HL-60 (cell line): ENCODE data around the gene COL1A2.

Experiments used
- POLR2AphosphoS5 ChIP-seq: IDR thresholded peaks from 2 replicates; pipeline ENCODE4 v1.6.1; 2012; ENCODE audit warnings: low read depth
- TF ChIP-seq, protein P1 (sequence below): IDR thresholded peaks from one replicate; pipeline ENCODE4 v1.5.1; 2011; ENCODE audit warnings: low read length, control low read depth, inconsistent platforms; ENCODE audit not compliant: insufficient read depth

DNA sequence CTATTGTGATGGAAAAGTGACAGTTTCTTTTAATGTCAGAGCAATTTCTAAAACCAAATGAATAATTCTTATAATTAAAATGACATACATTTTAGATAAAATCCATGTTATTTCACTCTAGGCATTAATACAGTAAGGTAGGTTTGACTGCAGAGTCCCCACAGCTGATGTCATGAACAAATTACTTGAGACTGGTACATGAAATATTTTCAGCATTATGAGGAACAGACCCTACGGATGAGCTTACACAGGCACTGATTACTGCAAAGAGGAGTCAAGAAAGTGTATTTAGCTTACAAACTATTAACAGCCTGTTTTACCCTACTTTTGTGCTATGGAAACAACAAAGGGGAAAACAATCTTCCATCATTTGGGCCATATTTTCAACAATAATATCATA, 8.9 kb downstream of the COL1A2 start:
- TF ChIP-seq, protein P1, sequence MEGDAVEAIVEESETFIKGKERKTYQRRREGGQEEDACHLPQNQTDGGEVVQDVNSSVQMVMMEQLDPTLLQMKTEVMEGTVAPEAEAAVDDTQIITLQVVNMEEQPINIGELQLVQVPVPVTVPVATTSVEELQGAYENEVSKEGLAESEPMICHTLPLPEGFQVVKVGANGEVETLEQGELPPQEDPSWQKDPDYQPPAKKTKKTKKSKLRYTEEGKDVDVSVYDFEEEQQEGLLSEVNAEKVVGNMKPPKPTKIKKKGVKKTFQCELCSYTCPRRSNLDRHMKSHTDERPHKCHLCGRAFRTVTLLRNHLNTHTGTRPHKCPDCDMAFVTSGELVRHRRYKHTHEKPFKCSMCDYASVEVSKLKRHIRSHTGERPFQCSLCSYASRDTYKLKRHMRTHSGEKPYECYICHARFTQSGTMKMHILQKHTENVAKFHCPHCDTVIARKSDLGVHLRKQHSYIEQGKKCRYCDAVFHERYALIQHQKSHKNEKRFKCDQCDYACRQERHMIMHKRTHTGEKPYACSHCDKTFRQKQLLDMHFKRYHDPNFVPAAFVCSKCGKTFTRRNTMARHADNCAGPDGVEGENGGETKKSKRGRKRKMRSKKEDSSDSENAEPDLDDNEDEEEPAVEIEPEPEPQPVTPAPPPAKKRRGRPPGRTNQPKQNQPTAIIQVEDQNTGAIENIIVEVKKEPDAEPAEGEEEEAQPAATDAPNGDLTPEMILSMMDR = no peak
- TF ChIP-seq POLR2AphosphoS5 = no peak
